Measurements from ENCODE around the gene LRRC4C.

Gene LRRC4C

GRCh38 chr11:41189701-41190436, 269.6 kb downstream of the LRRC4C start:
- WGBS, 2 experiments: 62 to 77% methylated on average over 3 to 4 of the region's 4 CpGs

GRCh38 chr11:41177791-41178190, 281.7 kb downstream of the LRRC4C start:
- Histone ChIP-seq H3K4me1 (ENCODE audit: control insufficient read depth, insufficient read depth, low read length) (no peaks in the 10 kb centered on the region), H3K36me3 (ENCODE audit: control insufficient read depth, insufficient read depth, low read length) (no peaks in the 10 kb centered on the region), H3K27ac (ENCODE audit: insufficient read depth, low read depth, low read length, poor library complexity, severe bottlenecking) (no peak overlapping the region), H3K9me3 (ENCODE audit: control insufficient read depth, low read length) (no peaks in the 10 kb centered on the region), H3K4me3 (ENCODE audit: insufficient read depth, low read depth, low read length) (no peak overlapping the region), H3K27me3 (ENCODE audit: control insufficient read depth, insufficient read depth, low read length, poor library complexity, severe bottlenecking) (no peaks in the 10 kb centered on the region)
- 95 to 100% methylated on average over 2 to 4 of the region's 4 CpGs for WGBS, 2 experiments

More at GRCh38 chr11:41189701-41190436, 269.6 kb downstream of the LRRC4C start:
- H3K4me1 ChIP-seq (ENCODE audit: control insufficient read depth, insufficient read depth, low read length): peaks cover 10% of the 10 kb centered on the region
- no peaks in the 10 kb centered on the region for H3K27me3 ChIP-seq (ENCODE audit: control insufficient read depth, insufficient read depth, low read length, poor library complexity, severe bottlenecking)
- no peak overlapping the region for H3K27ac ChIP-seq (ENCODE audit: insufficient read depth, low read depth, low read length, poor library complexity, severe bottlenecking)
- H3K9me3 ChIP-seq (ENCODE audit: control insufficient read depth, low read length): no peaks in the 10 kb centered on the region
- H3K36me3 ChIP-seq (ENCODE audit: control insufficient read depth, insufficient read depth, low read length): no peaks in the 10 kb centered on the region
- H3K4me3 ChIP-seq (ENCODE audit: insufficient read depth, low read depth, low read length): no peak overlapping the region

GRCh38 chr11:41175304-41175972, 284.0 kb downstream of the LRRC4C start:
- Histone ChIP-seq H3K36me3 (ENCODE audit: control insufficient read depth, insufficient read depth, low read length) (no peaks in the 10 kb centered on the region), H3K27me3 (ENCODE audit: control insufficient read depth, insufficient read depth, low read length, poor library complexity, severe bottlenecking) (no peaks in the 10 kb centered on the region), H3K9me3 (ENCODE audit: control insufficient read depth, low read length) (no peaks in the 10 kb centered on the region), H3K27ac (ENCODE audit: insufficient read depth, low read depth, low read length, poor library complexity, severe bottlenecking) (no peak overlapping the region), H3K4me1 (ENCODE audit: control insufficient read depth, insufficient read depth, low read length) (no peaks in the 10 kb centered on the region), H3K4me3 (ENCODE audit: insufficient read depth, low read depth, low read length) (no peak overlapping the region)
- 85 to 88% methylated on average over 1 of the region's 1 CpG for WGBS, 2 experiments

- H3K4me3 ChIP-seq (ENCODE audit: insufficient read depth, low read depth, low read length): no peak overlapping the region
- no peaks in the 10 kb centered on the region for H3K27me3 ChIP-seq (ENCODE audit: control insufficient read depth, insufficient read depth, low read length, poor library complexity, severe bottlenecking)
- no peaks in the 10 kb centered on the region for H3K9me3 ChIP-seq (ENCODE audit: control insufficient read depth, low read length)
- H3K36me3 ChIP-seq (ENCODE audit: control insufficient read depth, insufficient read depth, low read length): no peaks in the 10 kb centered on the region
- no peak overlapping the region for H3K27ac ChIP-seq (ENCODE audit: insufficient read depth, low read depth, low read length, poor library complexity, severe bottlenecking)
- H3K4me1 ChIP-seq (ENCODE audit: control insufficient read depth, insufficient read depth, low read length): no peaks in the 10 kb centered on the region
- 63 to 70% methylated on average over 2 of the region's 2 CpGs for WGBS, 2 experiments
These were observed 313.1 kb downstream of the LRRC4C start for GRCh38 chr11:41146326-41146725.

GRCh38 chr11:41145420-41145819, 314.0 kb downstream of the LRRC4C start:
- H3K4me1 ChIP-seq (ENCODE audit: control insufficient read depth, insufficient read depth, low read length): no peaks in the 10 kb centered on the region
- 89 to 93% methylated on average over 4 of the region's 5 CpGs for WGBS, 2 experiments
- no peak overlapping the region for H3K4me3 ChIP-seq (ENCODE audit: insufficient read depth, low read depth, low read length)
- H3K36me3 ChIP-seq (ENCODE audit: control insufficient read depth, insufficient read depth, low read length): no peaks in the 10 kb centered on the region
- H3K27me3 ChIP-seq (ENCODE audit: control insufficient read depth, insufficient read depth, low read length, poor library complexity, severe bottlenecking): no peaks in the 10 kb centered on the region
- no peaks in the 10 kb centered on the region for H3K9me3 ChIP-seq (ENCODE audit: control insufficient read depth, low read length)
- H3K27ac ChIP-seq (ENCODE audit: insufficient read depth, low read depth, low read length, poor library complexity, severe bottlenecking): no peak overlapping the region

- H3K27ac ChIP-seq (ENCODE audit: insufficient read depth, low read depth, low read length, poor library complexity, severe bottlenecking): no peak overlapping the region
- H3K36me3 ChIP-seq (ENCODE audit: control insufficient read depth, insufficient read depth, low read length): no peaks in the 10 kb centered on the region
- H3K9me3 ChIP-seq (ENCODE audit: control insufficient read depth, low read length): no peaks in the 10 kb centered on the region
- H3K27me3 ChIP-seq (ENCODE audit: control insufficient read depth, insufficient read depth, low read length, poor library complexity, severe bottlenecking): no peaks in the 10 kb centered on the region
- no peak overlapping the region for H3K4me3 ChIP-seq (ENCODE audit: insufficient read depth, low read depth, low read length)
- no peaks in the 10 kb centered on the region for H3K4me1 ChIP-seq (ENCODE audit: control insufficient read depth, insufficient read depth, low read length)
- WGBS, 2 experiments: 70 to 75% methylated on average over 1 of the region's 1 CpG
These were observed 324.5 kb downstream of the LRRC4C start for GRCh38 chr11:41134971-41135370.

- Histone ChIP-seq H3K36me3 (ENCODE audit: control insufficient read depth, insufficient read depth, low read length) (no peaks in the 10 kb centered on the region), H3K4me1 (ENCODE audit: control insufficient read depth, insufficient read depth, low read length) (no peaks in the 10 kb centered on the region), H3K9me3 (ENCODE audit: control insufficient read depth, low read length) (no peaks in the 10 kb centered on the region), H3K27ac (ENCODE audit: insufficient read depth, low read depth, low read length, poor library complexity, severe bottlenecking) (no peak overlapping the region), H3K27me3 (ENCODE audit: control insufficient read depth, insufficient read depth, low read length, poor library complexity, severe bottlenecking) (no peaks in the 10 kb centered on the region), H3K4me3 (ENCODE audit: insufficient read depth, low read depth, low read length) (no peak overlapping the region)
- 38% methylated on average over 1 of the region's 2 CpGs; no CpG with 5 or more reads in 1 of the 2 experiments for WGBS, 2 experiments
These were observed 326.4 kb downstream of the LRRC4C start for GRCh38 chr11:41133023-41133422.

- Histone ChIP-seq H3K4me1 (ENCODE audit: control insufficient read depth, insufficient read depth, low read length) (no peaks in the 10 kb centered on the region), H3K36me3 (ENCODE audit: control insufficient read depth, insufficient read depth, low read length) (no peaks in the 10 kb centered on the region), H3K9me3 (ENCODE audit: control insufficient read depth, low read length) (no peaks in the 10 kb centered on the region), H3K4me3 (ENCODE audit: insufficient read depth, low read depth, low read length) (no peak overlapping the region), H3K27ac (ENCODE audit: insufficient read depth, low read depth, low read length, poor library complexity, severe bottlenecking) (no peak overlapping the region), H3K27me3 (ENCODE audit: control insufficient read depth, insufficient read depth, low read length, poor library complexity, severe bottlenecking) (no peaks in the 10 kb centered on the region)
These were observed 337.9 kb downstream of the LRRC4C start for GRCh38 chr11:41121600-41121999.

GRCh38 chr11:41119484-41119883, 340.0 kb downstream of the LRRC4C start:
- Histone ChIP-seq H3K27ac (ENCODE audit: insufficient read depth, low read depth, low read length, poor library complexity, severe bottlenecking) (no peak overlapping the region), H3K4me1 (ENCODE audit: control insufficient read depth, insufficient read depth, low read length) (no peaks in the 10 kb centered on the region), H3K4me3 (ENCODE audit: insufficient read depth, low read depth, low read length) (no peak overlapping the region), H3K9me3 (ENCODE audit: control insufficient read depth, low read length) (no peaks in the 10 kb centered on the region), H3K36me3 (ENCODE audit: control insufficient read depth, insufficient read depth, low read length) (no peaks in the 10 kb centered on the region), H3K27me3 (ENCODE audit: control insufficient read depth, insufficient read depth, low read length, poor library complexity, severe bottlenecking) (no peaks in the 10 kb centered on the region)
- 93 to 97% methylated on average over 1 to 2 of the region's 2 CpGs for WGBS, 2 experiments

GRCh38 chr11:41118521-41118920, 340.9 kb downstream of the LRRC4C start:
- WGBS, 2 experiments: 46 to 49% methylated on average over 2 of the region's 2 CpGs
- Histone ChIP-seq H3K36me3 (ENCODE audit: control insufficient read depth, insufficient read depth, low read length) (no peaks in the 10 kb centered on the region), H3K9me3 (ENCODE audit: control insufficient read depth, low read length) (no peaks in the 10 kb centered on the region), H3K4me1 (ENCODE audit: control insufficient read depth, insufficient read depth, low read length) (no peaks in the 10 kb centered on the region), H3K27ac (ENCODE audit: insufficient read depth, low read depth, low read length, poor library complexity, severe bottlenecking) (no peak overlapping the region), H3K4me3 (ENCODE audit: insufficient read depth, low read depth, low read length) (no peak overlapping the region), H3K27me3 (ENCODE audit: control insufficient read depth, insufficient read depth, low read length, poor library complexity, severe bottlenecking) (no peaks in the 10 kb centered on the region)
